ENCODE measurements around the gene FBXO15.

FBXO15 gene

DNA sequence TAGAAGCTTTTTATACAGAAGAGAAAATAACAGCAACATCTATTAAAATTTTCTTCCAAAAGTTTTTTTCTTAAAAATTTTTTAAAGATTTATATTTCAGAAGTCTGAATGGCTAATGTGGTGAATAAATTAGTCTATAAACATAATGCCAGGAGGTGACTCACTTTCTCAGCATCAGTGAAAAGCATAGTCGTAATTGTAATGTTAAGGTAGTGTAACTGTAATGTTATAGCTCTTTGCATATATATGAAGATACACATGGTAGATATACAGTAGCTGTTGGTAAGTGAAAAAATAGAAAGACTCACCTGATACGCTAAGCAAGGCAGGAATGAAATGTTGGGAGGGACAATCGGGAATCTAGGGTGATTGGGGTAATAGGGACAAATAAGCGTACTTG lies 6.2 kb upstream of the FBXO15 start:
- no peak for DNase-seq (ENCODE audit: low spot score)

DNA sequence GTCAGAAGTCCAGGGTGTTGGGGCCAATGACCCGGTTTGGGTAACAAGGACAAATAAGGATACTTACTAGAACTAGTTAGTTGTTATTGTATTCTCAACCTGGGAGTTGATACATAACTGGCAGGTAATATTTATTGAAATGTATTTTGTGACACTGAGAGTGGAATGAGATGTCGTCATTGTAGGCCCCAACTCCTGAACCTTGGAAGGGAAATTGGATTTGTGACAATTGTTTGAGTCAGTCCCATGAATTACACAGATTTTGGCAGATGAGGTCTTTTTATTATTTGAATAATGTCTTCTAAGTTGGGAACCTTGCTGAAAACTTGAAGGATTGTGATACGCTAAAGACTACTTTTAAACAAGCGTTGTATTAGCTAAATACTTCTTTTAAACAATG lies 5.7 kb upstream of the FBXO15 start:
- no peak for DNase-seq (ENCODE audit: low spot score)

- DNase-seq (ENCODE audit: low spot score) = no peak
Observed at GRCh38 chr18:74152857-74153256, 5.2 kb upstream of the FBXO15 start.

- no peak for DNase-seq (ENCODE audit: low spot score)
Observed at GRCh38 chr18:74152270-74152669, 4.6 kb upstream of the FBXO15 start.

GRCh38 chr18:74149878-74150277 lies 2.2 kb upstream of the FBXO15 start:
- DNase-seq (ENCODE audit: low spot score) = no peak

- no peak for DNase-seq (ENCODE audit: low spot score)
Observed at GRCh38 chr18:74148543-74149070, 973 bp upstream of the FBXO15 start.

GRCh38 chr18:74147491-74147778 lies 199 bp downstream of the FBXO15 start:
- DNase-seq (ENCODE audit: low spot score) = no peak

GRCh38 chr18:74146756-74147155 lies 878 bp downstream of the FBXO15 start:
- no peak for DNase-seq (ENCODE audit: low spot score)

DNA sequence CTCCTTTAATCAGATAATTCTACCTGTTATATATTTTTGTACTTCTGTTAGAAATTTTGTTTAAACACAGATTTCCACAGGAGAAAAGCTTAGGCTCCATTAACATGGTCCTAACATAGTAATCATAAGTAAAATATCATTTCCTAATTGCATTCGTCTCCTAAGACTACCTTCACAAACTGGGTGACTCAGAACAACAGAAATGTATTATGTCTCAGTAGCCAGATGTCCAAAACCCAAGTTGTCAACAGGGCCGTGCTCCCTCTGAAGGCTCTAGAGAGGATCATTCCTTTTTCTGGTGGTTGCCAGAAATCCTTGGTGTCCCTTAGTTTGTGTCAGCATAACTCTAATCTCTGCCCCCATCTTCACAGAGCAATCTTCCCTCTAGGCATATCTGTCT lies 5.4 kb downstream of the FBXO15 start:
- DNase-seq (ENCODE audit: low spot score) = no peak

DNA sequence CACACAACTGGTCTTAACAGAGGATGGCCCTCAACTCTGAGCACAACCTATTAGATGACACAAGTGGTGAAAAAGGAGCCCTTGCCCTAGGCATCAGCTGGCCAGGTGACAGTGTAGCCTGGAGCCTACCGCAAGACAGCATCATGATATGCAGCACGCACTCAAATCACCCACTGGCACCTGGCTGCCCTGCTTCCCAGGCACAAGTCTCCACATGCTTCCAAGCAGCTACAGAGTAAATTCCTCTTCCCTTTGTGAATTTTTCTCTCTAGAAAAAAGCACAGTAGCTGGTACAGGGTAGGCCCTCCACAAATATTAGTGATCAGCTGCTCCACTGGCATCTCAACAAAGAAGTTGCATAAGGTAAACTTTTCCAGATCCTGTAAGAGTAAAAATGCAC lies 6.0 kb downstream of the FBXO15 start:
- DNase-seq (ENCODE audit: low spot score) = no peak

DNA sequence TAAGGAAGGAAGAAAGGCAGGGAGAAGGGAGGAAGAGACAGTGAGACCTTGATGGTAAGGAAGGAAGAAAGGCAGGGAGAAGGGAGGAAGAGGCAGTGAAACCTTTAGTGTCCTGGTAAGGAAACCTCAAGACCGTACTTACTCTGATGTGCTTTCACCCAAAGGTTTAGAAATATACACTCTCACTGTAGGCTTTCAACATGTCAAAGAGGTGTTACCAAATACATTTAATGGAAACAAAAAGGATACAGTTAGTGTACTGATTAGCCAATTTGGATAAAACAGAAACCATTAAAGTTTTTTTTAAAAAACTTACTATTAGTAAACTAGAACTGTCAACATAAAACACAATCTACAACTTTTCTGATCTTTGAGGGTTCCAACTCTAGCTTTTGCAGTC lies 7.1 kb downstream of the FBXO15 start:
- DNase-seq (ENCODE audit: low spot score) = no peak

GRCh38 chr18:74139888-74140287 lies 7.7 kb downstream of the FBXO15 start:
- DNase-seq (ENCODE audit: low spot score) = peak; percentile 57

DNA sequence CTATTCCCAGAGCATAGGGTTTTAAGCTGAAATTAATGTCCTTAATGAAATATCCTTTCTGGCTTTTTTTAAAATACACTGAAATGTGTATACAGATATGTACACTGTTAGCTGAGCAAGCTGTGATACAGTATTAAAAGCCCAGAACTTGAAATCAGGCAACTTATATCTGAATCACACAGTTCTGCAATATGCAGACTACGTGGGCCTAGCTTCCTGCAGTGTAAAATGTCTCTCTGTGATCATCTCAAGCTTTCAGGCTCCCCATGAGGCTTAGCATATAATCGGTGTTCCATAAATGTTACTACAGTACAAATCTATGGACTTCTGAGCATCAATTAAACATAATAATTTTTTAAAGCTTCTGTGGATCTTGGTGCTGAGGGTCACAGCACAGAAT lies 8.2 kb downstream of the FBXO15 start:
- no peak for DNase-seq (ENCODE audit: low spot score)

DNA sequence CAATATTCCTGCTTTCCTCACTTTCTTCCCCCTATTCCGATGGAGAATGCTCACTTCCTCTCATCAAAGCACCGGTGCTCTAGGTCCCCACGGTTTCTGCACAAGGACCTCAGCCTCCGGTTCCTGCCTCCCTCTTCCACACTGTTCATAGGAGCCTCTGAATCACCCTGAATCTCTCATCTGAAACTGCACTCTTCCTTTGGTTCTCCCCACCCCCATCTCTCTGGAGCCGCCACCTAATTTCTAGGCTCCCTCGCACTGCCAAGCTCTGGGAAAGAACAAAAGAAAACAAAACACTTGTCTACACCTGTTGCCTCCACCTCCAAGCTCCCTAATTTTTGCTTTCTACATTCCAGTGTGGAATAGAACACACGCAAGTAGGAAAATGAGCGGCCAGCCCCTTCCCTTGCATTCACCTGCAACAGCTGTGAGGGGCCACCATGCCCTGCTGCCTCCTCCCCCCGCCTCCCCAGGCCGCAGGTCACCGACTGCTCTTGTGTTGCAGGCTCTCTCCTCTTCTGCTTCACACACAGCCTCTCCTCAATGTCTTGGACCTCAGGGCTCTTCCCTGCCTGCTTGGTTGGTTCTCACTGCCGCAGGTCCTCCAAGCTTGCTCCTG lies 9.6 kb downstream of the FBXO15 start:
- no peak for DNase-seq (ENCODE audit: low spot score)

DNA sequence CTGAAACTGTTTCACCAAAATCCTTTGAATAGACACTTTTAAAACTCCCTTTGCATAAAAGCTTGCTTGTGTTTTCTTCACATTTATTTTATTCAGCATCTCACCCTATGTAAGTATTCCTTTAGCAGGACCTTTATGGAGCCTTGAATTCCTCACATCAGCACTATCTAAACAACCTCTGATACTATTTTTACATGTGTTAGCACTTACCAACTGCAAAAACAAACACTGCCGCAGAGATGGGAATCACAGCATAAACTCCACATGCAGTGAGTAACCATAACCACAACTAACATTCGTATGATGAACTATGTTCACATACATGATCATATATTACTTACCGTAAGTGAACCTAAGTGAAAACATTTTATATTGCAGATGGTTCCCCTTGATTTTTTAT lies 15.4 kb downstream of the FBXO15 start:
- no peak for DNase-seq (ENCODE audit: low spot score)

GRCh38 chr18:74131124-74131523 lies 16.5 kb downstream of the FBXO15 start:
- DNase-seq (ENCODE audit: low spot score) = no peak

DNA sequence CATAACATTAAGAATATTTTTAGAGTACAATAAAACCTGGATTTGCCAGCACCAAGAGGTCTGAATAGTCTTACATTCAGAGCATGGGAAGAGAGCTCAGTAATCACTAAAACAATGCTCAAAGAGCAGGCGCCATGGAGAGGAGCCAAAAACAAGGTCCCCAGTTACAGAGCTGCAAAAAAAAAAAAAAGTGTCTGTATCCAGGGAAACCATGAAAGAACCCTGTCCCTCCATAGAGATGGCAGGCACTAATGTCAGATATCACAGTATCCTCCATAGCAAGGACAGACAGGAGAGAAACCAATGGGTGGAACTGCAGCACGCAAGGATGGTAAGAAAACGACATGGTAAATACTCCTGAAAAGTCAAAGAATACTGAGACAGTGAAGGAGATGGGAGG lies 19.5 kb downstream of the FBXO15 start:
- DNase-seq (ENCODE audit: low spot score) = no peak

GRCh38 chr18:74126684-74127655 lies 20.7 kb downstream of the FBXO15 start:
- peak; percentile 13 for DNase-seq (ENCODE audit: low spot score)

GRCh38 chr18:74124642-74125041 lies 23.0 kb downstream of the FBXO15 start:
- DNase-seq (ENCODE audit: low spot score) = no peak

DNA sequence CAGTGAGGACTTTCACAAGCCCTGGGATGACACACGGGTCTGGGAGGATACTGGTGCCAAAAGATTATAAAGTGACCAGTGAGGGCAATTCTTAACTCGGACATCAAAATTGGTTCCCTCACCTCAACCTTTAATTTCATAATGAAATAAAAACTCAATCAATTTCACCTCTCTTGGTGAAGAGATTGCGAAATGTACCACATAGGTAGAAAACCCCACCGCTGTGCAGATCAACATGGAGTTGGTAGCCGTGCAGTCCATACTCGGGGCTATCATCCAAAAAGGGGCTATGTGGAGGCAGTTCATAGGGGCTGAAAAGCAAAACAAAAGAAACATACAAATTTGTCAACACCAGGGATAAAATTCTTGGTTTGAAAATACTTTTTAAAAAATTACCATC lies 24.4 kb downstream of the FBXO15 start:
- no peak for DNase-seq (ENCODE audit: low spot score)

DNA sequence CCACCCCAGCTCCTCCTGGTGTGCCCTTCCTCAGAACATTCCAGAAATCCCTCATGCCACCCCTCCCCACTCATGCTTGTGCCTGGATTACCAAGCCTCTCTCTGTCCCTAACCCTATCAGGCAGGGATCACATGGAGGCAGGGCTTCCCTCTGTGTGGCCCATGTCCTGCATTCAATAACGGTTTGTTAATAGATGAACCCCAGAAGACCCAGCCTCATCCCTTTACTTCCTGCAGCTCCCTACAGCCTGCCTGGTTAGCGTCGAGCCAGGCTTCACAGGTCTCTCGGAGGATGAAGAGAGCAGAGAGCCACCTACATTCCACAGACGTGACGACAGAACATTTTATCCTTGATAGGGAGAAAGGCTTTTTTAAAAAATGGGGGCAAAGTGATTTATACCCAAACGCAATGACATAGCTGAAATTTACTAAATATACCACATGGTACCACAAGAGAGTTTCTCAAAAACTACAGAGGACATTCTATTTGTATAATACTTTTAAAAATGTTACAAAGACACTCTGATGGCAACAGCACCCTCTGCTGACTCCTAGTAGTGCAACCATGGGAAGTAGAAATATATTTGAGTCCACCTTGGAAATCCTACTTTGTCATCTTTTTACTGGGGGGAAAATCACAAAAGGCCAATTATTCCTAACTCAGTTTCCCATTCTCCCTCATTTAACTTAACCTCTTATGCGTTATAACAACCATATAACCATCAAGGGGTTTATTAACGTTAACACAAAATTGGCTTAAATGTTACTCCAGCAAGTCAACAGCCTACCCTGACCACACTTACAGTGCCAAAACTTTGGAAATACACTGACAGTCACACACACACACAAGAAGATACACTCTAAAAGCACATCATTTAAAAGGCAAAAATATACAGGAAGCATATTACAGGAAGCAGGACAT lies 30.7 kb downstream of the FBXO15 start:
- no peak for DNase-seq (ENCODE audit: low spot score)

DNA sequence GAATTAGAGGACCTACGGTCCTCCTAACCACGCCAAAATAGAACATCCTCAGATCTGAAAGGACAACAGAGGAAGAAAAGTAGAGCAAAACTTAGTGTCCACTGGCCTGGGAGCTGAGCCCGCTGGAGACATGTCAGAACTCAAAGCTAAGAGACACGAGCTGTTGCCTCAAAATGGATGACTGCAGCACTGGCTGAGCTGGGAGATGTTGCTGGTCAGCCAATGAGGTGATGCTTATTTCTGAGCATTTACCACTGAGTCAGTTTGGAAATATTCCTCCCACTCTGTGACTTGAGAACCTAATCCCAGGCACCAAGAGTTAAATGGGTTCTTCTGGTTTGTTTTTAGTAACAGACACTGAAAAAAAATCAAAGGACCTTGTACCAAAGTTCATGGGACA lies 32.6 kb downstream of the FBXO15 start:
- DNase-seq (ENCODE audit: low spot score) = no peak
